ENCODE data around the gene BCL11A.

The BCL11A gene

DNA sequence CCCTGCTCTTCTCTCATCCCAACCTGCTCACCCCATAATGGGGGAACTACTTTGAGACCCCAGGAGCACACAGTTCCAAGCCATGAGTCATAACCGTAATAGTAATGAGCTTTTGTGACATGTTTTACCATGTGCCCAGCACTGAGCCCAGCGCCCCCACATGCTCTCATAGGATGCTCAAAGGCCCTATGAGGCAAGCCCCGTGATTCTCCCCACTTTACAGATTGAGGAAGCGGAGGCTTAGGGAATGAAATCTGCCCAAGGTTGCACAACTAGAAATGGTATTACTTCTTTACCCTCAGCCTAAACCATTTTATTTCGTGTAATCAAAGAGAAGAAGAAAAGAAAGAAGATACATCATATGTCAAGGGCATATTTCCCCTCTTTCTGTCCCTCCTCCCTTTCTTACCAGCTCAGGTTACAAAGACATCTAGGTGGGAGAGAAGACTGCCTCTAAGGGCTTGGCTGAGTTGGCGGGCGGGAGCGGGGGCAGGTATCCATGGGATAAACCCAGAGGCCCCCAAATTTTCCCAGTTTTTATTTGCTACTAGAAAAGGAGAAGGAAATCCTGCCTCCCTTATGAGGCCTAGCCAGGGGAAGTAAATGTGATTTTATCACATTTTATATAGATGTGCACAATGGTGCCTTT is 24.2 kb downstream of the BCL11A start:
- no peak for DNase-seq (ENCODE audit: low read depth)
- TF ChIP-seq CTCF (IDR thresholded peaks at IDR 0.05; ENCODE audit: insufficient read depth, low read depth, low read length, missing control alignments): no peak
- H3K4me3 ChIP-seq (ENCODE audit: low read depth, low read length): no peak overlapping the region

- DNase-seq (ENCODE audit: low read depth): no peak
Measured at GRCh38 chr2:60528281-60529020, 25.0 kb downstream of the BCL11A start.

GRCh38 chr2:60527762-60528161 is 25.7 kb downstream of the BCL11A start:
- H3K4me3 ChIP-seq (ENCODE audit: low read depth, low read length): no peak overlapping the region
- no peak for DNase-seq (ENCODE audit: low read depth)
- no peak for TF ChIP-seq CTCF (IDR thresholded peaks at IDR 0.05; ENCODE audit: insufficient read depth, low read depth, low read length, missing control alignments)

More at GRCh38 chr2:60528281-60529020, 25.0 kb downstream of the BCL11A start:
- H3K4me3 ChIP-seq (ENCODE audit: low read depth, low read length): no peak overlapping the region
- no peak for TF ChIP-seq CTCF (IDR thresholded peaks at IDR 0.05; ENCODE audit: insufficient read depth, low read depth, low read length, missing control alignments)

DNA sequence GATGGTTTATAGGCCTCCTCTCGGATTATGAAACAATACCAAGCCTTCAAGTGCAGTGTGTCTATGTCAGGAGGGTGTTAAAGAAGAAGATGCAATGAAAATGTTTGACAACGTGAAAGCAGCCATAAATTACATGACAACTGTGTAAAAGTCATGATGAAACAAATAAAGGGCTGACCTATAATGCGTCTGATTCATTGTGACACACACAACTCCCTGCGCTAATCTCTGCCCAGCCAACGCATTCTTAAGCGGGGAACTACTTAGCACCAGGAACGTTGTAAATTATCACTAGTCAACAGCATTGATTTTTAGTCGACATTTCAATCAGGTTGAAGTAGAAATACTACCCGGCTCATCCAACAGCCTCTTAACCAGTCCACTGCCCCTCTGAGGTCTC is 26.8 kb downstream of the BCL11A start:
- no peak overlapping the region for H3K4me3 ChIP-seq (ENCODE audit: low read depth, low read length)
- no peak for TF ChIP-seq CTCF (IDR thresholded peaks at IDR 0.05; ENCODE audit: insufficient read depth, low read depth, low read length, missing control alignments)
- no peak for DNase-seq (ENCODE audit: low read depth)

DNA sequence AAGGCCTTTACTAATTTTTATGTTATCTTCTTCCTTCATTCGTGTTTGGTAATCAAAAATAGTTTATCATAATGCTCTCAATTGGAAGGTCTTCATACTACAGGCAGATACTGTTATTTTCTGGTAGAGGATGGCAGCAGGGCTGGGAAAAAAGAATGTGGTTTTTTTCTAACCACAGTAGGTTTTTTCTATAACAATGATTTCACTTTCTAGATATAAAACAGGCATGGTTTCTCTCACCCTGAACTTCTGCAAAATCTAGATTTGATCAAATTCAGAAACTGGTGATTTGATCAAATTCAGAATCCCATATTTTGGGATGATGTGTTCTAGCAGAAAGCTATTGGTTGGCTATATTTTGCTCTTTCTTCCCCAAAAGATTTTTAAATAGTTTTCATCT is 27.6 kb downstream of the BCL11A start:
- H3K4me3 ChIP-seq (ENCODE audit: low read depth, low read length): no peak overlapping the region
- no peak for DNase-seq (ENCODE audit: low read depth)
- TF ChIP-seq CTCF (IDR thresholded peaks at IDR 0.05; ENCODE audit: insufficient read depth, low read depth, low read length, missing control alignments): no peak

DNA sequence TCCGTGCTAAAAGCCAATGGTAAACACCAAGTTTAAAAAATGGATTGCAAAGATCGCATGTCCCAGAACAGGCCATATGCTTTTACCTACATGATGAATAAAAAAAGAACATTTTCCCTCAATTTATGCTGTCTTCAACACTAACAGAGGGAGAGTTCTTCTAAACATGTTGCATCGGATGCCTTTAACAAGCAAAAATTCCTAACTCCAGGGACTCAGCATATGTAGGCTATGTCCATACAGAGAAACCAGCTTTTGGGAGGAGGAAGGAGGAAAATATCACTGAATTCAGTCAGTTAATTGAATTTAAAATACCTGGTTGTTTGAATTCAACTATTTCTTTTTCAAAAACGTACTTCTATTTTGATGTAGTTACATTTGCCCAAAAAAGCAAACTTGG is 28.6 kb downstream of the BCL11A start:
- no peak for DNase-seq (ENCODE audit: low read depth)
- TF ChIP-seq CTCF (IDR thresholded peaks at IDR 0.05; ENCODE audit: insufficient read depth, low read depth, low read length, missing control alignments): no peak

More for the DNA sequence above, 28.6 kb downstream of the BCL11A start:
- H3K4me3 ChIP-seq (ENCODE audit: low read depth, low read length): no peak overlapping the region
